Measurements from ENCODE around the gene CIAO3. TPM values are rescaled to one million over a fixed set of nuclear protein-coding genes. Genes with fewer than 3 reads are reported as not detected.

CIAO3 gene
- total RNA-seq, 1 donor from 2014 or later = 23.2 TPM

- DNase-seq (ENCODE audit: low read depth in 2 of 2) = peak; percentile 60 to 91
Observed at GRCh38 chr16:679814-680624, 60.8 kb downstream of the CIAO3 start, which contains the start of gene STUB1. STUB1 (plus strand) TSS chr16:680410; CDS start chr16:680526, 116 bp downstream.

Other genes starting within 250 kb of the CIAO3 start
- 18.9 and 31.5 TPM in 2 replicates for gene CAPN15, start 213.3 kb downstream of the CIAO3 start, total RNA-seq
- gene PRR35, start 180.6 kb downstream of the CIAO3 start, total RNA-seq = not detected in 2 replicates
- 1.3 and 3.0 TPM in 2 replicates for gene NHLRC4, start 174.0 kb downstream of the CIAO3 start, total RNA-seq
- 12.3 and 28.8 TPM in 2 replicates for gene PIGQ, start 171.0 kb downstream of the CIAO3 start, total RNA-seq
- 9.2 and 12.9 TPM in 2 replicates for gene RAB40C, start 150.9 kb downstream of the CIAO3 start, total RNA-seq
- under 0.01 and 0.13 TPM in 2 replicates for gene WFIKKN1, start 110.0 kb downstream of the CIAO3 start, total RNA-seq
- 59.4 and 76.7 TPM in 2 replicates for gene METTL26, start 104.7 kb downstream of the CIAO3 start, total RNA-seq
- 9.8 and 10.1 TPM in 2 replicates for gene MCRIP2, start 99.2 kb downstream of the CIAO3 start, total RNA-seq
- gene WDR90, start 91.6 kb downstream of the CIAO3 start, total RNA-seq = 6.8 and 11.4 TPM in 2 replicates
- 23.5 and 33.8 TPM in 2 replicates for gene RHOT2, start 72.9 kb downstream of the CIAO3 start, total RNA-seq
- 0.13 and 0.25 TPM in 2 replicates for gene RHBDL1, start 65.3 kb downstream of the CIAO3 start, total RNA-seq
- gene STUB1, start 60.6 kb downstream of the CIAO3 start, total RNA-seq = 78.6 and 85.8 TPM in 2 replicates
- gene JMJD8, start 56.7 kb downstream of the CIAO3 start, total RNA-seq = 16.6 and 35.4 TPM in 2 replicates
- 1.9 and 3.9 TPM in 2 replicates for gene WDR24, start 50.6 kb downstream of the CIAO3 start, total RNA-seq
- under 0.01 TPM in 2 replicates for gene FBXL16, start 35.2 kb downstream of the CIAO3 start, total RNA-seq
- gene METRN, start 25.9 kb downstream of the CIAO3 start, total RNA-seq = 41.2 and 45.5 TPM in 2 replicates
- 16.7 and 20.2 TPM in 2 replicates for gene ANTKMT, start 19.9 kb downstream of the CIAO3 start, total RNA-seq
- gene CCDC78, start 14.6 kb downstream of the CIAO3 start, total RNA-seq = 0.26 and 0.76 TPM in 2 replicates
- 5.4 and 7.7 TPM in 2 replicates for gene HAGHL, start 13.9 kb downstream of the CIAO3 start, total RNA-seq
- 0.25 and 0.39 TPM in 2 replicates for gene MSLN, start 19.7 kb upstream of the CIAO3 start, total RNA-seq
- gene RPUSD1, start 47.4 kb upstream of the CIAO3 start, total RNA-seq = 22.2 and 29.8 TPM in 2 replicates
- 8.0 and 9.9 TPM in 2 replicates for gene CHTF18, start 47.6 kb upstream of the CIAO3 start, total RNA-seq
- not detected in 2 replicates for gene GNG13, start 59.7 kb upstream of the CIAO3 start, total RNA-seq
- gene LMF1, start 230.0 kb upstream of the CIAO3 start, total RNA-seq = 3.6 and 8.5 TPM in 2 replicates
- 0.26 and 0.51 TPM in 2 replicates for gene SOX8, start 240.8 kb upstream of the CIAO3 start, total RNA-seq